ENCODE data around the gene GGA1.

DNA sequence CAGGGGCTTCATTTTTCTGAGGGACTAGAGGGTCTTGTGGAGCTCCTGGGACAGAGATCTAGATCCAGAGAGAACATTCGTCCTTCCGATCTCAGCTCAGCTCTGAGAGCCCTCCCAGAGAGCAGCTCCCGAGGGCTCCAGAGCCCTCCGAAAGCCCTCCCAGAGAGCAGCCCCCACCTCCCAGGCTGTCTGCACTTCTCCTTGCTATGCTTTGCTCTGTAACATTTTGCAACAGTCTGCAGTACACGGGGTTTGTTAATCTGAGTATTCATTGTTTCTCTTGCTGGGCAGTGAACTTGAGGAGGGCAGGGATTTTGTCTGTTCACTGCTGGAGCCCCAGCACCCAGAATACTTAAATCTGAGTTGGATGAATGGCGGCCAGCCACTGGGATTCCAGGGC lies 2.6 kb downstream of the GGA1 start:
- TF ChIP-seq POLR2A (IDR thresholded peaks at IDR 0.05; ENCODE audit: low read length) = no peak
- no peak for TF ChIP-seq GATA1 (IDR thresholded peaks at IDR 0.05; ENCODE audit: low read depth, low read length)
